HG03108 (cell line): Measurements from ENCODE around the gene LDLRAD4.

Experiments
- ATAC-seq: cut with Tn5 transposase; IDR thresholded peaks from one replicate; pipeline ENCODE4 v1.9.1; 2021; ENCODE audit warnings: moderate library complexity; ENCODE audit not compliant: unreplicated experiment

Gene LDLRAD4

GRCh38 chr18:13201292-13201691 is 17.3 kb upstream of the LDLRAD4 start:
- no peak for ATAC-seq

- ATAC-seq = no peak
Measured at GRCh38 chr18:13202571-13202970, 16.0 kb upstream of the LDLRAD4 start.

- no peak for ATAC-seq
Measured at GRCh38 chr18:13206301-13206700, 12.3 kb upstream of the LDLRAD4 start.

GRCh38 chr18:13207294-13207693 is 11.3 kb upstream of the LDLRAD4 start:
- ATAC-seq = no peak

- no peak for ATAC-seq
Measured at GRCh38 chr18:13211534-13211933, 7.0 kb upstream of the LDLRAD4 start.

- ATAC-seq = no peak
Measured at GRCh38 chr18:13213036-13213795, 5.3 kb upstream of the LDLRAD4 start.

- ATAC-seq = no peak
Measured at GRCh38 chr18:13214609-13215008, 4.0 kb upstream of the LDLRAD4 start.

GRCh38 chr18:13216092-13216582 is 2.4 kb upstream of the LDLRAD4 start:
- no peak for ATAC-seq

- no peak for ATAC-seq
Measured at GRCh38 chr18:13216711-13217465, 1.7 kb upstream of the LDLRAD4 start.

GRCh38 chr18:13217466-13217961 is 1.0 kb upstream of the LDLRAD4 start:
- no peak for ATAC-seq

GRCh38 chr18:13217971-13218367 is 591 bp upstream of the LDLRAD4 start:
- ATAC-seq = no peak

GRCh38 chr18:13218997-13219396 is 437 bp downstream of the LDLRAD4 start:
- no peak for ATAC-seq

- ATAC-seq = no peak
Measured at GRCh38 chr18:13219593-13220159, 1.1 kb downstream of the LDLRAD4 start.

- ATAC-seq = no peak
Measured at GRCh38 chr18:13220361-13220991, 1.9 kb downstream of the LDLRAD4 start.

- no peak for ATAC-seq
Measured at GRCh38 chr18:13221869-13222855, 3.6 kb downstream of the LDLRAD4 start.

- ATAC-seq = no peak
Measured at GRCh38 chr18:13222856-13223281, 4.3 kb downstream of the LDLRAD4 start.

GRCh38 chr18:13223311-13224143 is 5.0 kb downstream of the LDLRAD4 start:
- ATAC-seq = no peak

GRCh38 chr18:13225261-13225660 is 6.7 kb downstream of the LDLRAD4 start:
- no peak for ATAC-seq

- no peak for ATAC-seq
Measured at GRCh38 chr18:13226533-13227144, 8.1 kb downstream of the LDLRAD4 start.
